Measurements from ENCODE around the gene LPP.

DNA sequence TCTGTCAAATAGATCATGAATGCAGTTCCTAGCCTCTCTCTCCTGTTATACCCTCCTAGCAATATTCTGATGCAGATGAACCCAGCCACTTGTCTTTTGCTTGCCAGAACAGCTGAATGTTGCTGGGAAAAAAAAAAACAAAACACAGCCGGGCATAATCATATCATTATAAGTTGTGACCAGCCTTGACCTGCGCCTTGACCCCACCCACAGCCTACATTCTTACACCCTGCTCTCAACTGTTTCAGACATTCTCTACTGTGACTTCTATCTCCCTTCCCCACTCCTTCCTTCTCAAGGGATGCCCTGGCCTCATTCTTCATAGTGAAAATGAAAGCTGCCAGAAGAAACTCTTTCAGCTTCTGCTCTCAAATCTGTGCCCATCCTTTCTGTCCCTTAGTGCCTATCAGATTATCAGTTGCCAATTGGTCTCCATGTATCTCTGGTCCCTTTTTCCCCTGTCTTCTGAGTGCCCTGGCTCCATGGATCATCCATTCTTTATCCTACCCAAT is 628.7 kb downstream of the LPP start:
- no peak for TF ChIP-seq JUN (IDR thresholded peaks at IDR 0.05; ENCODE audit: borderline replicate concordance, low read depth, low read length)
- TF ChIP-seq JUN (CRISPR knock-in tag; IDR thresholded peaks at IDR 0.05; ENCODE audit: borderline replicate concordance) = no peak
- TF ChIP-seq ZNF174 (CRISPR knock-in tag; IDR thresholded peaks at IDR 0.05) = no peak
- no peak for TF ChIP-seq CTCF (IDR thresholded peaks at IDR 0.05 in 2 of 3, conservative IDR thresholded peaks at IDR 0.05 in 1 of 3; ENCODE audit: insufficient read depth in 2 of 3, low read depth in 1 of 3, low read length in 3 of 3)
- TF ChIP-seq SP2 (IDR thresholded peaks at IDR 0.05; ENCODE audit: extremely low read depth, low read depth, low read length, poor library complexity, severe bottlenecking) = no peak

All from K562 (cell line).